NCI-H510A treated with DMSO at 0.1 percent for 48 hours (cell line): ENCODE measurements around the gene KPNA1.
A peak's percentile ranks its signal among the peaks of the same experiment; 100 is the strongest.
"Not testable (repeated sequence)": the region's sequence is repeated elsewhere in the genome, so short reads cannot be mapped to it uniquely, and the experiment has no call there.

Experiments used
- DNase-seq: peaks from one replicate; lab custom pipeline; 2025; lab: John Stamatoyannopoulos, UW

Gene KPNA1

DNA sequence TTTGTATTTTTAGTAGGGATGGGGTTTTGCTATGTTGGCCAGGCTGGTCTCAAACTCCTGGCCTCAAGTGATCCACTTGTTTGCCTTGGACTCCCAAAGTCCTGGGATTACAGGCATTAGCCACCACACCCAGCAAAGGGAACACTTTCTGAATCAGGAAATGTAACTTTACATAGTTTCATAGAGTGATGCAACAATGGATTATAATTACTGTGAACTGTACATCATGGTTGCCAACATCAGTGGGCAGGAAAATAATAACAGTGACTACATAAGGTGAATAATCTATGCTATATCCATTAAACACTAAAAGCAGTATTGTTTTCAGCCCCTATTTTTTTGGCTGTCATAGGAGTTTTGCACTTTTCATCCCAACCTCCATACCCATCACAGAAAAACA is 5.0 kb upstream of the KPNA1 start:
- DNase-seq: no peak

- DNase-seq: no peak
Measured at GRCh38 chr3:122516846-122517360, 2.2 kb upstream of the KPNA1 start.

- DNase-seq: no peak
Measured at GRCh38 chr3:122515870-122516269, 1.1 kb upstream of the KPNA1 start.

DNA sequence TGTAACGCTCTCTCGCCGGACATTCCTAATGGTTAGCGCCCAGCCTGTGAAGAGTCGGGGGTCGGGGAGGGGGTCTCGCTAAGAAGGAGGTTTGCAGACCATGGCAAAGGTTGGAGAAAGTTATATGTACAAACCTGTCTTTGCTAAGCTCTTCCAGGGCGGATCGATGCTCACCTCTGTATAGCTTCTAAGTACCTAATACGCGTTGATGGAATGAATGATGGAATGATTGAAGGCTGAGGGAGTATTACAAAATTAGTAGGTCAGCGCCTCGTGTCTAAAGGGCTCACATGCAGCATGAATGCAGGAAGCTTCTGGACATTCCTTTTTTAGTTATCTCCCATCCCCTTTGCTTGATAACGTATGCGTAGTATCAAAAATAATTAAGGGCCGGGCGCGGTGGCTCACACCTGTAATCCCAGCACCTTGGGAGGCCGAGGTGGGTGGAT is 305 bp upstream of the KPNA1 start:
- peak; percentile 57 for DNase-seq

- no peak for DNase-seq
Measured at GRCh38 chr3:122513386-122514122, 1.2 kb downstream of the KPNA1 start.

GRCh38 chr3:122512284-122512683 is 2.5 kb downstream of the KPNA1 start:
- DNase-seq: no peak

- no peak for DNase-seq
Measured at GRCh38 chr3:122510878-122511535, 3.7 kb downstream of the KPNA1 start.

- not testable (repeated sequence) for DNase-seq
Measured at GRCh38 chr3:122508944-122509343, 5.8 kb downstream of the KPNA1 start.

GRCh38 chr3:122508135-122508914 is 6.4 kb downstream of the KPNA1 start:
- DNase-seq: no peak

- no peak for DNase-seq
Measured at GRCh38 chr3:122506450-122506849, 8.3 kb downstream of the KPNA1 start.

GRCh38 chr3:122505676-122506075 is 9.1 kb downstream of the KPNA1 start:
- DNase-seq: no peak

GRCh38 chr3:122502941-122503340 is 11.8 kb downstream of the KPNA1 start:
- no peak for DNase-seq

DNA sequence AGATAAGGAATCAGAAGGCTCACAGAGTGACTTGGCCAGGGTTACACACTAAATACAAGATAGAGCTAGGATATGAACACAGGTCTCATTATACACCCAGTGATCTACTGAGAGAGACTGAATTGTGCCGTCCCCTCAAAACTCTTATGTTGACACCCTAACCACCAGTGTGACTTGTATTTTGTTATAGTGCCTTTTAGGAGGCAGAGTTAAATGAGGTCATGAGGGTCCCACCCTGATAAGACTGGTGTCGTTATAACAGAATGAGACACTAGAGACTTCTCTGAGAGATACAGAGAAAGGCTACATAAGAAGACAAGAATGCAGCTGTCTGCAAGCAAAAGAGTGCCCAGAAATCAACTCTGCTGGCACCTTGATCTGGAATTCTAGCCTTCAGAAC is 12.6 kb downstream of the KPNA1 start:
- no peak for DNase-seq

- DNase-seq: not testable (repeated sequence)
Measured at GRCh38 chr3:122500964-122501363, 13.8 kb downstream of the KPNA1 start.

DNA sequence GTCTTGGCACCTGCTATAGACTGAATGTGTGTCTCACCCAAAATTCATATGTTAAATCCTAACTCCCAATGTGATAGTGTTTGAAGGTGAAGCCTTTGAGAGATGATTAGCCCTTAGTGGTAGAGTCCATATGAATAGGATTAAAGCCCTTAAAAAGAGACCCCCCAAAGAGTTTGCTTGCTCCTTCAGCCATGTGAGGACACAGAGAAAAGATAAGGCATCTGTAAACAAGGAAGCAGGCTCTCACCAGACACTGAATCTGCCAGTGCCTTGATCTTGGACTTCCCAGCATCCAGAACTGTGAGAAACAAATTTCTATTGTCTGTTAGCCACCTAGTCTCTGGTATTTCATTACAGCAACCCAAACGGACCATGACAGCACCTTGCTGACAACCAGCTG is 16.6 kb downstream of the KPNA1 start:
- DNase-seq: no peak

DNA sequence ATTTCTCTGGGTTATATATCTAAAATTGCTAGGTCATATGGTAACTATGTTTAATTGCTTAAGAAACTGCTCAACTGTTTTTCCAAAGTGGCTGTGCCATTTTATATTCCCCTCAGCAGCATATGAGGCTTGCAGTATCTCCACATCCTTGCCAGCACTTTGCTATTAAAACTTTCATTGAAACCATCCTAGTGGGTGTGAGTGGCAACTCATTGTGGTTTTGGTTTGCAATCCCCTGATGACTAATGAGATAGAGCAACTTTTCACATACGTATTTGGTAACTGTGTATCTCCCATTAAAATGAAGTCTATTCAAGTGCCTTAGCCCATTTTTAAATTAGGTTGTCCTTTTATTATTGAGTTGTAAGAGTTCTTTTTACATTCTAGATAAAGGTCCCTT is 17.3 kb downstream of the KPNA1 start:
- DNase-seq: no peak

- no peak for DNase-seq
Measured at GRCh38 chr3:122496508-122496907, 18.2 kb downstream of the KPNA1 start.

- DNase-seq: no peak
Measured at GRCh38 chr3:122493296-122493695, 21.4 kb downstream of the KPNA1 start.

GRCh38 chr3:122488262-122488973 is 26.3 kb downstream of the KPNA1 start:
- no peak for DNase-seq

GRCh38 chr3:122484985-122485384 is 29.8 kb downstream of the KPNA1 start:
- no peak for DNase-seq

- no peak for DNase-seq
Measured at GRCh38 chr3:122481390-122481789, 33.3 kb downstream of the KPNA1 start.

- DNase-seq: no peak
Measured at GRCh38 chr3:122476532-122476931, 38.2 kb downstream of the KPNA1 start.
